Cardiac fibroblast (primary cell): ENCODE measurements around the gene DOCK7.
A peak's percentile ranks its signal among the peaks of the same experiment; 100 is the strongest.

Source experiments
- DNase-seq, 2 donors: peaks; one replicate each; pipeline versions ENCODE4 v3.0.0 to v3.0.0-alpha.2; 2010; ENCODE audit warnings: low read depth in 2 of 2
- H3K4me3 ChIP-seq, 2 donors: replicated peaks in 1 of 2; 1 replicate in 1 of 2; 2 replicates in 1 of 2; pipeline ENCODE4 v1.5.1; 2011; ENCODE audit warnings: low read depth in 2 of 2, low read length in 2 of 2, mild to moderate bottlenecking in 2 of 2, moderate library complexity in 1 of 2
- CTCF ChIP-seq: IDR thresholded peaks from one replicate; pipeline ENCODE4 v1.5.1; 2011; ENCODE audit warnings: low read depth, mild to moderate bottlenecking, low read length, inconsistent platforms

The DOCK7 gene

GRCh38 chr1:62467092-62467491, 221.1 kb downstream of the DOCK7 start:
- no peak for TF ChIP-seq CTCF
- no peak overlapping the region for H3K4me3 ChIP-seq
- DNase-seq = peak in 1 of 2 donors; percentile 7

GRCh38 chr1:62462370-62462769, 225.8 kb downstream of the DOCK7 start:
- TF ChIP-seq CTCF = no peak
- DNase-seq = no peak
- H3K4me3 ChIP-seq = no peak overlapping the region

- no peak overlapping the region for H3K4me3 ChIP-seq
- DNase-seq = peak in 1 of 2 donors; percentile 6
- no peak for TF ChIP-seq CTCF
Observed at GRCh38 chr1:62457955-62458354, 230.2 kb downstream of the DOCK7 start.

GRCh38 chr1:62452951-62453350, 235.2 kb downstream of the DOCK7 start:
- no peak overlapping the region for H3K4me3 ChIP-seq
- peak in 1 of 2 donors; percentile 39 for DNase-seq
- no peak for TF ChIP-seq CTCF

- no peak overlapping the region for H3K4me3 ChIP-seq
- no peak for TF ChIP-seq CTCF
- DNase-seq = no peak
Observed at GRCh38 chr1:62450301-62450700, 237.9 kb downstream of the DOCK7 start.

- no peak overlapping the region for H3K4me3 ChIP-seq
- DNase-seq = no peak
- TF ChIP-seq CTCF = no peak
Observed at GRCh38 chr1:62448221-62448933, 239.8 kb downstream of the DOCK7 start.

- no peak for DNase-seq
- TF ChIP-seq CTCF = no peak
- no peak overlapping the region for H3K4me3 ChIP-seq
Observed at GRCh38 chr1:62444701-62445100, 243.5 kb downstream of the DOCK7 start.
